Esophagus muscularis mucosa (tissue), 4 donors: ENCODE data around the gene TNRC18. TPM values are rescaled to one million over a fixed set of nuclear protein-coding genes. Genes with fewer than 3 reads are reported as not detected.
"Not testable (repeated sequence)": the region's sequence is repeated elsewhere in the genome, so short reads cannot be mapped to it uniquely, and the experiment has no call there.

Source experiments
- DNase-seq: peaks from one replicate; pipeline ENCODE4 v3.0.0-alpha.2; 2017; ENCODE audit errors: extremely low spot score
- H3K27ac ChIP-seq, 4 donors: fragments of 200-600 bp; sonication (generic); replicated peaks in 1 of 4; 1 replicate in 3 of 4; 2 replicates in 1 of 4; pipeline ENCODE4 v1.5.1; 2016 to 2019; ENCODE audit warnings: mild to moderate bottlenecking in 1 of 4
- H3K27me3 ChIP-seq, 4 donors: fragments of 200-600 bp; sonication (generic); one replicate each; pipeline versions ENCODE4 v1.5.1 to v1.6.0; 2016 to 2019
- H3K36me3 ChIP-seq, 4 donors: fragments of 200-600 bp; sonication (generic); one replicate each; pipeline ENCODE4 v1.5.1; 2016 to 2019
- H3K4me1 ChIP-seq, 4 donors: fragments of 200-600 bp; sonication (generic); one replicate each; pipeline ENCODE4 v1.5.1; 2016 to 2019
- H3K4me3 ChIP-seq, 4 donors: fragments of 200-600 bp; sonication (generic); 1 replicate in 2 of 4; 2 replicates in 2 of 4; pipeline ENCODE4 v1.5.1; 2016 to 2019; ENCODE audit warnings: mild to moderate bottlenecking in 4 of 4, moderate library complexity in 1 of 4
- H3K9me3 ChIP-seq, 4 donors: fragments of 200-600 bp; sonication (generic); 1 replicate in 3 of 4; 2 replicates in 1 of 4; pipeline ENCODE4 v1.5.1; 2016 to 2019
- POLR2AphosphoS5 ChIP-seq, 2 donors: sonication (generic); formaldehyde crosslinking; IDR thresholded peaks; one replicate each; pipeline ENCODE4 v1.6.1; 2017; ENCODE audit warnings: antibody characterized with exemption in 2 of 2
- WGBS: methylation state at CpG from one replicate; pipeline ENCODE4 v1.1.5; 2018; 5-methylcytosine and 5-hydroxymethylcytosine counted together
- intact Hi-C: fragments of 100-400 bp; cut with DNase I; formaldehyde crosslinking; loops from one replicate; pipeline ENCODE4 v1.15.1; 2023
- total RNA-seq, 4 donors: library from RNA; depleted of rRNA; stranded (reverse); fragments of >200 nt; gene quantifications; one replicate each; pipeline versions ENCODE4 v1.1.0 to v1.2.1, GENCODE V29; 2016

Gene TNRC18
- total RNA-seq, 4 donors from 2014 or later = 101 to 277 (median 166) TPM

GRCh38 chr7:5265320-5266190 lies 158.1 kb downstream of the TNRC18 start:
- intact Hi-C loops = no loop called here

GRCh38 chr7:5263066-5263465 lies 160.6 kb downstream of the TNRC18 start:
- H3K4me3 ChIP-seq, H3K4me1 ChIP-seq, intact Hi-C loops, H3K27me3 ChIP-seq, DNase-seq, H3K27ac ChIP-seq, H3K36me3 ChIP-seq, H3K9me3 ChIP-seq: not testable (repeated sequence)
- 72% methylated on average over 5 of the region's 10 CpGs for WGBS

More at GRCh38 chr7:5265320-5266190, 158.1 kb downstream of the TNRC18 start:
- Histone ChIP-seq H3K36me3 (no peaks in the 10 kb centered on the region), H3K9me3 (no peaks in the 10 kb centered on the region), H3K4me1 (peaks cover 0 to 4% (median 0%) of the 10 kb centered on the region in 4 donors), H3K4me3 (no peak overlapping the region), H3K27ac (no peak overlapping the region), H3K27me3 (no peaks in the 10 kb centered on the region)
- no peak for DNase-seq
- 86% methylated on average over 15 of the region's 19 CpGs for WGBS
- TF ChIP-seq POLR2AphosphoS5 (IDR thresholded peaks at IDR 0.05) = no peak

DNA sequence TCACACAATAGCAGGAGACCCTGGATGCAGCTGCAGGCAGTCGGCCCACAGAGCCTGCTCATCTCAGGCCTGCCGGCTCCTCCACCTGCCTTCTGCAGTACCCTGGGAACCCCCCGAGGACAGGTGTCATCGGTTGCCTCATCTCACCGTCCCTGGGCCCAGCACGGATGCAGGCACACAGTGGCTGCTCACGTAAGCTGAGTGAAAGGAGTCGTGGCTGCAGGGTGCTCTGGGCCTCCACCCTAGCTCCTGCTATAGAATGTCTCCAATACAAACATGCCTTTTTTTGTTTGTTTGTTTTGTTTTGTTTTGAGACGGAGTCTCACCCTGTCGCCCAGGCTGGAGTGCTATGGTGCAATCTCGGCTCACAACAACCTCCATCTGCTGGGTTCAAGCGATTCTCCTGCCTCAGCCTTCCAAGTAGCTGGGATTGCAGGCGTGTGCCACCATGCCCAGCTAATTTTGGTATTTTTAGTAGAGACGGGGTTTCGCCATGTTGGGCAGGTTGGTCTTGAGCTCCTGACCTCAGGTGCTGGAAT lies 163.0 kb downstream of the TNRC18 start:
- H3K9me3 ChIP-seq, intact Hi-C loops, H3K4me3 ChIP-seq, H3K4me1 ChIP-seq, H3K27ac ChIP-seq, H3K36me3 ChIP-seq, DNase-seq, H3K27me3 ChIP-seq: not testable (repeated sequence)
- WGBS = 94% methylated on average over 13 of the region's 15 CpGs

Other genes with a start within 250 kb of the TNRC18 start
- gene WIPI2, start 233.6 kb downstream of the TNRC18 start, total RNA-seq = 10 to 100 TPM; 50.4 to 81.8 (median 60.2) TPM
- gene SLC29A4, start 140.9 kb downstream of the TNRC18 start, total RNA-seq = 1 to 10 TPM; 2.5 to 6.3 (median 4.1) TPM
- 10 to 100 TPM in 2 of 4 donors, 1 to 10 TPM in 2; 4.6 to 12.7 (median 8.4) TPM for gene FBXL18, start 90.0 kb upstream of the TNRC18 start, total RNA-seq
- gene ACTB, start 106.8 kb upstream of the TNRC18 start, total RNA-seq = over 10,000 TPM in 2 of 4 donors, 1,000 to 10,000 TPM in 2; 7,343 to 12,848 (median 9,443) TPM
- gene FSCN1, start 169.0 kb upstream of the TNRC18 start, total RNA-seq = 10 to 100 TPM; 15.0 to 28.4 (median 21.2) TPM